Measurements from ENCODE around the gene ZNF497.
"Not testable (repeated sequence)": the region's sequence is repeated elsewhere in the genome, so short reads cannot be mapped to it uniquely, and the experiment has no call there.

ZNF497 gene

GRCh38 chr19:58394821-58395219 is 32.3 kb upstream of the ZNF497 start:
- no peak for DNase-seq (ENCODE audit: low spot score)

- no peak for DNase-seq (ENCODE audit: low spot score)
Measured at GRCh38 chr19:58393725-58394033, 31.1 kb upstream of the ZNF497 start.

- DNase-seq (ENCODE audit: low spot score): no peak
Measured at GRCh38 chr19:58392945-58393724, 30.6 kb upstream of the ZNF497 start.

GRCh38 chr19:58388175-58388526 is 25.6 kb upstream of the ZNF497 start:
- DNase-seq (ENCODE audit: low spot score): no peak

GRCh38 chr19:58387338-58388174 is 25.0 kb upstream of the ZNF497 start:
- DNase-seq (ENCODE audit: low spot score): no peak

GRCh38 chr19:58386576-58387337 is 24.2 kb upstream of the ZNF497 start, which contains the start of gene RPS5:
RPS5 (plus strand) TSS chr19:58387269; CDS start chr19:58388138, 869 bp downstream.
- DNase-seq (ENCODE audit: low spot score): peak; percentile 99

GRCh38 chr19:58385891-58386575 is 23.5 kb upstream of the ZNF497 start:
- peak; percentile 39 for DNase-seq (ENCODE audit: low spot score)

GRCh38 chr19:58385313-58385890 is 22.9 kb upstream of the ZNF497 start:
- DNase-seq (ENCODE audit: low spot score): no peak

- DNase-seq (ENCODE audit: low spot score): no peak
Measured at GRCh38 chr19:58382997-58383603, 20.5 kb upstream of the ZNF497 start.

GRCh38 chr19:58381460-58382212 is 19.1 kb upstream of the ZNF497 start:
- no peak for DNase-seq (ENCODE audit: low spot score)

- DNase-seq (ENCODE audit: low spot score): peak; percentile 100
Measured at GRCh38 chr19:58380662-58381459, 18.3 kb upstream of the ZNF497 start, which contains the start of gene ZNF837. ZNF837 (minus strand) TSS chr19:58381030; CDS start chr19:58369332, 11,698 bp downstream.

- no peak for DNase-seq (ENCODE audit: low spot score)
Measured at GRCh38 chr19:58380037-58380661, 17.6 kb upstream of the ZNF497 start.

GRCh38 chr19:58379246-58379645 is 16.7 kb upstream of the ZNF497 start:
- DNase-seq (ENCODE audit: low spot score): no peak

GRCh38 chr19:58376724-58377123 is 14.2 kb upstream of the ZNF497 start:
- DNase-seq (ENCODE audit: low spot score): not testable (repeated sequence)

- no peak for DNase-seq (ENCODE audit: low spot score)
Measured at GRCh38 chr19:58374200-58374599, 11.6 kb upstream of the ZNF497 start.

GRCh38 chr19:58372311-58373133 is 10.0 kb upstream of the ZNF497 start:
- no peak for DNase-seq (ENCODE audit: low spot score)

GRCh38 chr19:58368561-58369360 is 6.2 kb upstream of the ZNF497 start:
- no peak for DNase-seq (ENCODE audit: low spot score)

All from activated CD4-positive, alpha-beta T cell treated with anti-CD3 and anti-CD28 coated beads, Interleukin-2, Interleukin-4, amounts not matched to agents 100 ng/mL and 50 ng/mL, durations not matched to agents 16 hours and 8 hours (primary cell).